Measurements from ENCODE around the gene PIP5K1C.

PIP5K1C gene

DNA sequence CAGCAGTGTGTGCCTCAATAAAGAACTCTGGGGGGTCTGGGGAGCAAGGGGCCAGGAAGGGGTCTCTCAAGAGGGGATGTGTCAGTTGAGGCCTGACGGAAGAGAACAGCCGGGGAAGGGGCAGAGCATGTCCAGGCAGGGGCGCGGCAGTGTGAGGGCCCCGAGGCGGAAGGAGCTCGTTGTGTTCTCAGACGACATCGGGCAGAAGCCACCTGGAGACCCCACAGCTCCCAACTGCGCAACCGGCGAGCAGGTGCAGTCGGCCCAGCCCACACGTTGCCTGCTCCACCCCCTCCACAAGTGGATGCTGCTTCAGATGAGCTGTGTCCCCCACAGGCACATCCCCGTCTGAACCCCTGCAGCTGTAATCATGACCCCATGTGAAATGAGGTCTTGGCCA, 78.6 kb downstream of the PIP5K1C start:
- no peak overlapping the region for H3K4me3 ChIP-seq (ENCODE audit: low read depth, low read length)
- TF ChIP-seq CTCF (IDR thresholded peaks at IDR 0.05; ENCODE audit: borderline replicate concordance, insufficient read depth, low read depth, low read length), result no peak

- no peak for TF ChIP-seq CTCF (IDR thresholded peaks at IDR 0.05; ENCODE audit: borderline replicate concordance, insufficient read depth, low read depth, low read length)
- H3K4me3 ChIP-seq (ENCODE audit: low read depth, low read length), result no peak overlapping the region
Measured at GRCh38 chr19:3620817-3621547, 79.3 kb downstream of the PIP5K1C start.

GRCh38 chr19:3620145-3620816, 80.0 kb downstream of the PIP5K1C start:
- H3K4me3 ChIP-seq (ENCODE audit: low read depth, low read length), result no peak overlapping the region
- TF ChIP-seq CTCF (IDR thresholded peaks at IDR 0.05; ENCODE audit: borderline replicate concordance, insufficient read depth, low read depth, low read length), result no peak

GRCh38 chr19:3619631-3620012, 80.6 kb downstream of the PIP5K1C start:
- H3K4me3 ChIP-seq (ENCODE audit: low read depth, low read length), result no peak overlapping the region
- no peak for TF ChIP-seq CTCF (IDR thresholded peaks at IDR 0.05; ENCODE audit: borderline replicate concordance, insufficient read depth, low read depth, low read length)

DNA sequence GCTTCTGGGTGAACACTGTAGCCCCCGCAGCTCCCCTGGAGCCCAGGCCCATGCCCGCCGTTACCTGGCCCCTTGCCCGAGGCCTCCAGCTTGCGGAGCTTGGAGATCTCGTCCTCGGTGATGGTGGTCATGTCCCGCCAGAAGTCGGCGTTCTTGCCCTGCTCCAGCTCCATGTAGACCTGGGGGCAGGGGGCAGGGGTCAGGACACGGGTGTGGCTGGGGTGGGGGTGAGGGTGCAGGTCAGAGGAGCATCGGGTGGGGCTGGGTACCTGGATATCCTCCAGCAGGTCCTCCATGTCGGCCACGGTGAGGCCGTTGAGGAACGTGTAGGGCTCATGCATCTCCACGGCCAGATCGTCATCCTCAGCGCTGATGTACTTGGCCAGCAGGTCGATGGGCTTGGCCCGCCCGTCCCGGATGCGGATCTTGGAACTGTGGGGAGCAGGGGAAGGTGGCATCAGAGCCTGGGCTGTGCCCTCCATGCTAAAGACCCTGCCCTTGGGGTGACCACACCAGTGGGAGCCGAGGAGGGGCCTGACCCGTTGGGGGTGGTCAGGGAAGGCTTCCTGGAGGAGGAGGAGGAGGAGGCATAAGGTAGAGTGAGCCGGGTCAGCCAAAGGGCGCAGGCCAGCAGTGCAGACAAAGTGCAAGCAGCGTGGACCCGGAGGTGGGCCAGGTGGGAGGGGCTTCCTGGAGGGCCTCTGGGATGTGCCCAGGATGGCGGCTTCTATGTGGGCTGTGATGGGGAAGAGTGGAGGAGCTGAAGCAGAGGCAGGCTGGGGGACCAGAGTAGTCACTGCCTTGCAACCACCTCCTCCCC, 81.2 kb downstream of the PIP5K1C start:
- TF ChIP-seq CTCF (IDR thresholded peaks at IDR 0.05; ENCODE audit: borderline replicate concordance, insufficient read depth, low read depth, low read length), result no peak
- H3K4me3 ChIP-seq (ENCODE audit: low read depth, low read length), result no peak overlapping the region

- H3K4me3 ChIP-seq (ENCODE audit: low read depth, low read length), result no peak overlapping the region
- TF ChIP-seq CTCF (IDR thresholded peaks at IDR 0.05; ENCODE audit: borderline replicate concordance, insufficient read depth, low read depth, low read length), result peak; percentile 95
Measured at GRCh38 chr19:3618144-3618810, 82.0 kb downstream of the PIP5K1C start.

All from GM12875 (cell line).